Hippocampal formation (tissue), 2 donors: ENCODE measurements around the gene ZDHHC1.
A peak's percentile ranks its signal among the peaks of the same experiment; 100 is the strongest.
"Not testable (repeated sequence)": the region's sequence is repeated elsewhere in the genome, so short reads cannot be mapped to it uniquely, and the experiment has no call there.

ENCODE experiments used
- DNase-seq, 2 donors: peaks; one replicate each; lab custom pipeline; 2025; lab: John Stamatoyannopoulos, UW

Gene ZDHHC1

DNA sequence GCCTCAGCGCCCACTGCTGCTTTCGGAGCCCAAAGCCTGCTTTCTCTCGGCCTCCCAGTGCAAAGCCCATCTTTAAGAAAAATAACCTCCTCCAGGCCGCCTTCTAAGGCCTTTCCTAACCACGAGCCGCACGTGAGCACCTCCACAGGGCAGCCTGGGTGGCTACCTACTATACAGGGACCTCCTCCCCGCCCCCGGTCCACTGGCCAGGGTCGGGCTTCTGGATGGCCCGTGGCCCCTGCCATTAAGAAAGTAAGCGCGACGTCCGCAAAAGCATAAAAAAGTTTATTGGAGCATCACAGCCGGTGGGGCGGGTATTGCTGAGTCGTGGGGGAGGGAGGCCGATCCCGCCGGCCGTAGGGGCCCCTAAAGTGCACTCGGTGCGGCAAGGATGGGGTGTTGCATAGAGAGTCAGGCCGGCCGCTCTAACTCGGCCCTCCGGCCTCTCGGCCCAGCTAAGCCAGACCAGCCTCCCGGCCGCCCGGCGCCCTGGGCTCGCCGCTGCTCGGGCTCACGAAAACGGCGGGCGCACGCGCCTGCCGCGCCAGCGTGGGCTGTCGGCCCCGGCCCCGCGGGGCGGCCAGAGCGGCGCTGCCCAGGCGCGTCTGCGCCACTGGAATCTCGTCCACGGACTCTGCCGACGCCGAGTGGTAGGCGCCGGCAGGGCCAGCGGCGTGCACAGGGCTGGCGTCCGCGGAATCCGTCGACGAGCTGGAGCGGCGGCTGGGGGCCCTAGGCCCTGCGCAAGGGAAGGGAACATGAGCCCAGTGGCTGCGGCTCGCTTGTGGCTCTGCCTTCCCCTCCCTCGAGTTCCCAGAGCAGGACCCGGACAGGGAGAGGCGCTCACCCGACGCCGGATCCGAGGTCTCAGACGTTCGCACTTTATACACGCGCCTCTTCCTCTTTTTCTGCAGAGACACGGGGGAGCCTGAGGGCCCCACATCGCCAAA, 21.8 kb downstream of the ZDHHC1 start:
- DNase-seq: no peak

DNA sequence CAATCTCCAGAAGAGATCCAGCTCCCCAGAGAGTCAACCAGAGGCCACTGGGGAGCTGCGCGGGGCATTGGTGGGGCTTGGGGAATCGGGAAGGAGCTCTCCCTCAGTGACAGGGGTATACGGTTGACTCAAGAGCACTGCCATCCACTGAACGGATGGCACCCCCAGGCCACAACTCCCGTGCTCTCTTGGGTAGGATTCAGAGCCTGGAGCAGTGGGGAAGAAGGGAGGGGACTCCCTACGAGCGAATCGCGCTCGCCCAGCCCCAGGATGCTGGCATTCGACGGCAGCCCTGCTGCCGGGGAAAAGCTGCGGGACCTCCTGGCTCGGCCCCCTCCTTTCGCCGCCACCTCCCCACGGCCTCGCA, 22.5 kb downstream of the ZDHHC1 start:
- no peak for DNase-seq

DNA sequence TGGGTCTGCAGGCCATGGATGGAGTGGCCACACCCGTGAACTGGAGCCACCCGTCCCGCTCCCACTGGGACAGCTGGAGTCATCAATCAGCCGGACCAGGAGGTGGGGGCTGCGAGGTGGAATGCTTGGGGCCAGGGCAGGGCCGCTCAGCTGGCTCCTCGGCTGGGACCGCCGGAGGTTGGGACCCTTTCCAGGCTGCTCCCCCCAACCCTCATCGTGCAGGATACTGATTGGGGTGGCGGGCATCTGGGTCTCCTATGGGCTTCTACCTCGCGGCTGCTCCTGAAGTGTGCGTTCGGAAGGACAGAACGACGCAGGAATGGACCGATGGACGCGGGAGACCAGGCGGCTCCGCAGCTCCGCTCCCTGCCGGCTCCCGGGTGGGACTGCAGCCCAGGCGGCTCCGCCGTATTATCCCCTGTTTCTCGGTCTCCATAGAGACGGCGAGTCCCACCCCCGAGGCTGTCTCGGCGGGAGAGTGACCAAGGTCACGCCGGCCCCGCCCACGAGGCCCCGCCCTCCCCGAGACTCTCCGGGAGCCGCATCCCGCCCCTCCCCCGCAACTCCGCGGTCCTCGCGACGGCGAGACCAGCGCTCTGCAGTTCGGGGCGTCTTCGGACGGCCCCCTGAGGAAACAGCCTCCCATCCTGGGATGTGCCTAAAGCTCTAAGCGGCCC, 23.0 kb downstream of the ZDHHC1 start, which contains the start of gene TPPP3:
TPPP3 (minus strand) TSS at position 388 of the 677 bp plus-strand sequence. CDS start 2,387 bp downstream, outside the sequence.
- DNase-seq: peak; percentile 75 to 86

DNA sequence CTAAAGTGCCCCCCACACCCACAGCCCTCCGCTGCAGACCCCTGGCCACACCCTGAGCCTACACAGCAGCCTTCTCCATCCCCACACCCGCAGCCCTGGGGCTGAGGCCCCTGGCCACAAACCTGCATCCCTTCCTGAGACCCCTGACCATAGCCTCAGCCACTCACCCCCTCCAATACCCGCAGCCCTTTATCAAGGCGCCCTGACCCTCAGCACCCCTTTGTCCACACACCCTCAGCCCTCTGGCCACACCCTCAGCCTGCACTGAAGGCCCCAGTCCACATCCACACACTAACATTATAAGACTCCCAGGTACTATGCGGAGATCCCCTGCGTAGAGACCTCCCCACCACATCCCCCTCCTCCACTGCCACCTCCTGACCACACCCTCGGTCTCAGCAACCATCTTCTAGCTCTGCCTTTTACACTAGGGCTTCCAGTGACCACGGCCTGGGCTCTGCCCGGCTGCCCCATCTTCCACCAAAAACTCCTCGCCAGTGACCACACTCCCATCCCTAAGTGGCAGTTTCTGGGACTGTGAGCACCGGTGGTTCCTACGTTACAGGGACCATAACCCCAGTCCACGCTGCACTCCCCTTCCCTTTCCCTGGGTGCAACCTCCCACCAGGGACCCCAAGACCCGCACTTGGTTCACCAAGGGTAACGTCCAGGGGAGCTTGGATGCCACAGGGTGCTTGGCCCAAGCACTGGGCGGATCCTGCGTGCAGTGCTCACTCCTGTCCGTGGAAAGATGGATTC, 23.8 kb downstream of the ZDHHC1 start:
- DNase-seq: no peak

DNA sequence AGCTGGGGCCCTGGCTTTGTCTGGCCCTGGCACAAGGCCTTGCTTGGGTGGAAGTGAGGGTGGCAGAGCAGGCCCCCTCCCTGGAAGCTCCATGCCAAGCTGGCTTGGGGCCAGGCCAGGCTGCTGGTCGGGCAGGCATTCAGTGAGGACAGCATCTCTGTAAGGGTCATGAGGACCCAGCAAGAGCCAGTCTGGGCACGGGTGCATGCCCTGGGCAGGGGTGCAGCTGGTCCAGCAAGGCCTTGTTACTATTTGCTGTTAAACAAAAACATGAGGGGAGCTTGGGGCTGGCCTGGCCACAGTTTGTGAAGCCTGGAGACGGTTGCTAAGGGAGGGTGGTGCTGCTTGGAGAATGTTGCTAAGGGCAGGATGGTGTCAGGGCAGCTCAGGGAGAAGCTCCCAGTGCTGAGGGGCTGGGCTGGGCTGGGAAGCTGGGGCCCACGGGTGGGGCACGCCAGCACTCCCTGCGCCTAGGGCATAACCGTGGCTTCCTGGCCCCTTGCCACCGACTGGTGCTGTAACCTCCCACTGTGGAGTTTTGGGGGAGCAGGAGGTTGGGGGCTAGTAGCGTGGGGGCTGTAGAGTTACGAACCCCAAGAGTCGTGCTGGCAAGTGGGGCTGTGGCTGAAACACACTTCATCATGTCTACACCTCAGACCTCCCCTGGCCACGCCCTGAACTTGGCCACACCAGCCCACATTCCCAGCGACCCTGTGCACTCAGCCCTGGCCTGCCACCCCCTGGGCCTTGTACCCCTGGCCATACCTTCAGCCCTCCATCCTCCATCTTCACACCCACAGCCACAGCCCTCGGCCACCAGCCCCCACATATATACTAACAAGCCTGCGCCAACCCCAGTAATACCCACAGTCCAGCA, 24.6 kb downstream of the ZDHHC1 start:
- DNase-seq: peak; percentile 96 to 98

DNA sequence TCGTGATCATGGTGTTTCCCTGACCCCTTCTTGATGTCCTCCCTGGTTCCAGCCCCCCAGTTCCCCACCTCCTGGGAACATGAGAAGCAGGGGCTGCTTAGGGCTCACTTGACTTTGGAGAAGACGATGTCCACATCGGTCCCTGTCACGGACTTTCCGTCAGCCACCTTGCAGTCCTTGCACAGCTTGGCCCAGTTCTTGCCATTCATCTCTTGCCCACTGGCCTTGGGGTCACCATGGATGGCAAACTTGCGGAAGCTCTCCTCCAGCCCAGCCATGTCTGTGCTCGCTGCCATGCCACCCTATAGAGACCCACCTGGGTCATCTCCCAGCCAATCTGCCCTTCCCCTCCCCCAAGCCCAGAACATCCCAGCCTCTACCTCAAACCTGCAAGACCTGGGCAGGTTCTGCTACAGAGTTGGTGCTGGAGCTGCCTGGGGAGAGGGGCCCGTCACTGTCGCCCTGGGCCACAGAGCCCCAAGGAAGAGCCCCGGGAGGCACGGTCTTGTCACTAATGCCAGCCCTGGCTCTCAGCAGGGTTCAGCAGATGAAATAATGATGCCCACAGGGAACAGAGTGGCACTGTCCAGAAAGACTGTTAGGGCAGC, 25.4 kb downstream of the ZDHHC1 start:
- no peak for DNase-seq

DNA sequence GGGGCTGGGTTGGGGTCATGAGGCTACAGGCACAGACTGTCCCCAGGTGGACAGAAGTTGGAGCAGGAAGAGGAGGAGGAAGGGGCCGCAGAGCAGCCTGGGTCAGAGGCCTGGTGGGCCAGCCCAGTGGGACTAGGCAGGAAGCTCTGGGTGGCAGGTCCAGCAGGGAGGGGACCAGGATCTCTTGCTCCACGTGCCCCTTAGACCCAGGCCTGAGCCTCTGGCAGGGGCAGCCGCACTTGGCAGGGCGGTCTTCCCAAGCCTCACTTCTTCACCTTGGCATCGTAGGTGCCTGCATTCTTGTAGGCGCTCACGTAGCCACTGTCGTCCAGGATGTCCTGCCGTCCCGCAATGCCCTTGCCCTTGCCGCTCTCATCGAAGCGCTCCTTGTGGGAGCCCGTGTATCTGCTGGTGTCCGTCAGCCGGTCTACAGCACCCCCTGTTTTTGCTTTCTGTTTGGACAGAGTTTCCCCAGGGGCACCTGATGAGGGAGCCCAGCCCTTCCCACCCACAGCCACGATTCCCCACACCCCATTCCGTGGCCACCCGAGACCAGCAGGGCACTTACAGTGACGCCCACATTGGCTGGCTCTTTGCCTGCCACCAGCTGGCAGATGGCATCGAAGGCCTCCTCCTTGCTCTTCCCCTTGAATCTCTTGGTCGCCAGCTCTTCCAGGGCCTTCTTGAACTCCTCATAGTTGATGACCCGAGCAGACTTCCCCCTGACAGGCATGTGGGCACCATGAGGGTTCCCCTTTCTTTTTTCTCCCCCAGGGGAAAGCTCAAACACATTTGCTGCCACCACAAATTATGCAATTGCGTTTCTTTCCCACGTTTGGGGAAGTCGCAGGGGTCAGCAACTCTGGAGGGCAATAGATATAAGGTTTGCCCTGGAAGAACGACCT, 26.1 kb downstream of the ZDHHC1 start:
- peak; percentile 61 to 65 for DNase-seq

DNA sequence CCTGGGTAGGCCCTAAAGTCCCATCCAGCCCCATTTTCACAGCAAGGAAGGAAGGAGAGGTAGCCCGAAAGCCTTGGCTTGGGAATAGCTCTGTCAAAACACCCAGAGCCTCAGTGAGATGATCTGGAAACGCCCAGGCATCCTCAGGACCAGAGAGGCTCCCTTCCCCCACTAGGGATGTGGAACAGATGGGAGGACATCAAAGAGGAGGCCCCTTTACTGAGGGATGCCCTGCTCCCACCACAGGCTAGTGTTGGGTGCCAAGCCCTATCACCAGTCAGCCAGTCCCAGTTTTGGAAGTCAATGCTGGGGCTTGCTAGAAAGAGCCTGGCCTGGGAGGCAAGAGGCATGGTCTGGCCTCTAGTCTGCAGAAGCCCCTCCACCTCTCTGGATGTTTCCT, 27.7 kb downstream of the ZDHHC1 start:
- DNase-seq: no peak

DNA sequence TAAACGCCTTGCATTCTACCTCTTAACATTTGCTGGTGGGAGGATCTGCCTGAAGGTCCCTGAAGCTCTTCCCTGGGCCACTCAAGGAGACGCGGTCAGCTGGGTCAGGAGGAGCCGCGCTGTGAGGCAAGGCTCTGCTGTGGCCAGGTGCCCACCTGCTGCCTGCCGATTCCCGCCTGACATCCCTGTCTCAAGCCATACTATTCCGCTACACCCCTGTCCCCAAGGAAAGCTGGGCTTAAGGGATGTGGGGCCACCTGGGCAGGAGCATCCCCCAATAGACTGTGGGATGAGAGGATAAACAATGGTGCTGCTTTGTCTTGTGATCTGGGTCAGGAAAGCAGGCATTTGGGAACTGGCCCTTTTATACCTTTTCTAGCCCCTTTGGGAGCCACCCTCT, 28.1 kb downstream of the ZDHHC1 start:
- no peak for DNase-seq

DNA sequence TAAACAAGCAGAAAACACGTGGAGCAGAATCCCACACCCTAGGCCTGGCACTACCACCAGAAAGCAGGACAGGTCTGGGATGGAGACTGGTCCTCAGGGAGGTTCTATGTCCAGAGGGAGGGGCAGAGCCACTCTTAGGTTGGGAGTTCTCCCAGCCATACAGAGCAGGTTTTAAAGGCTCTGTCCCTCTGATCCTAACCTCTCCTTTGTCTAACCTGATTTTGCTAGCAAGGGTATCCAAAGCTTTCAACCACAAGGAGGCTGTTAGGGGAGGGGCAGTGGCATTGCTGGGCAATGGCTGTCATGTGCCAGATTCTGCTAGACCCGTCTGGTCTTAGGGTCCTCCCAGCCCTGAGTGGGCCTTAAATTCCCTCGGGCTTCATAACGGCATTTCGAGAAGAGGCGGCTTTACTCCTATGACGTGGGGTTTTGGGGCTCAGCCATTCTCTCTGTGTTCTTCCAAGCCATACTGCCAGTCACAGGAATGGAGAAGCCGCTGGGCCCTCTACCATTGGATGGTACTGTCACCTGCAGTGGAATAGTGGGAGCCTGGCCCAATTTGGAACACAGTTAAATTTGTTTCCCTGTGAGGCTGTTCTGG, 28.7 kb downstream of the ZDHHC1 start:
- no peak for DNase-seq

DNA sequence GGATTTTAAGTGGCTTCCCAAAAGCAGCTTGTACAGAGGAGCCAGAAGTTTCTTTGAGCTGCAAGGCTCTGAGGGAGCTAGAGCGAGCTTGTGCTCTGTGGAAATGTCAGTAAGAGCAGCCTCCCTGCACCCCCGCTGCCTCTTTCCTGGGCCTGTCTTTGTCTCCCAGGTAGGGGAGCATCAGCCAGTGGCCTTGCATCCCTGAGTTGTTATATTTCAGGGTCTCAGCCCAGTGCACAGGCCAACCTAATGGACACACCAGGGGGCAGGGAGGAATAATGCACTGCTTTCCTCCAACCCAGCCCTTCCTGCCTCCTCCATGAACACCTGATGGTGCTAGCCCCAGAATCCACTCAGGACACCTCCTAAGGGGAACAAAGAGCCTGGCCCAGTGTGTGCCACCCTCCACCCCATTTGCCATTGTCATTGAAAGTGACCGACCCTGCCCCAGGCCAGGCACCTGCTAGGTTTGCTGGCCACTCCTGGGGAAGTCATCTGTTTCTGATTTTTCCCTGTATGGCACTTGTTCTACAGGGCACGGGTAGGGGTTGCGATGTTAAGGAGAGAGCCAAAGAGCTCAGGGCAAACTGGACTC, 29.3 kb downstream of the ZDHHC1 start:
- DNase-seq: no peak

DNA sequence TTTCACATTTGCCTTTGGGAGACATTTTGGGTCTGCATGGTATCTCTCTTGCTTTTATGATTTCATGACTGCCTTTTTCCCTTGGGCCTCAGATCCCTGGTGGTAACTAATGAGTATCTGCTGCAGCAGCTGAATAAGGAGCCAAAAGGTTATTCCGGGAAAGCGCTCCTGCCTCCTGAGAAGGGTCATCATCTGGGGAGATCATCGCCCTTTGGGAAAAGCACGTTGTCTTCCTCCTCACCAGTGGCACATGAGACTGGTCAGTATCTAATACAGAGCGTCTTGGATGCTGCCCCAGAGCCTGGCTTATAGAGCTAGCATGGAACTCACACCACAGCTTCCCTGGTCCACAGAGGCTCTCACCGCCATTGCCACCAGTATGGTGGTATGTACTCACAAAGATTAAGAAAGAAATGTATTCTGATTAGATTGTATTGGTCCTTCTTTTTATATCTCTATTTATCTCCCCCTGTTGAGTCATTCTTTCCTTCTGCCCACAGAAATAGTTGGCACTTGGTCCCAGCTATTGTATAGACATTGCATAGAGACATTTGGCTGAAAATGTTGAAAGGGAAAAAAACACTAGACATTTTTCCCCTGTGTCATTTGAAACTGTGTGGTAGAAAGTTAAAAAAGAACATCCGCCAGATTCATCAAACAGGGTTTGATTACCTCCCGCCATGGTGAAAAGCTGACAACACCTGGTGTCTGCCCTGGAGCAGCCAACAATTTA, 31.3 kb downstream of the ZDHHC1 start:
- no peak for DNase-seq

DNA sequence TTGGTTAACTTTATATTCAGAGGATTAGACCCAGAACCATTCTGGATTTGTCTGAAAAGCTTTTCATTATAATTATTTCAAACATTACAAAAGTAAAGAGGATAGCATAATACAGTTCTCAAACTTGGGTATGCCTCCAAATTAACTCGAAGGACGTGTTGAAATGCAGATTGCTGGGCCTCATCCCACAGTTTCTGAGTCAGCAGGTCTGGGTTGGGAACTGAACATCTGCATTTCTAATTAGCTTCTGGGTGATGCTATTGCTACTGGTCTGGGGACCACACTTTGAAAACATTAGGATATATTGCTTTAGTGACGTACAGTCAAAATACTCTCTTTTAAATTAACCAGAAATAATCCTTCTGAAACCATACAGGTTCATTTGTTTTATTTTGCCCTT, 33.0 kb downstream of the ZDHHC1 start:
- DNase-seq: no peak

DNA sequence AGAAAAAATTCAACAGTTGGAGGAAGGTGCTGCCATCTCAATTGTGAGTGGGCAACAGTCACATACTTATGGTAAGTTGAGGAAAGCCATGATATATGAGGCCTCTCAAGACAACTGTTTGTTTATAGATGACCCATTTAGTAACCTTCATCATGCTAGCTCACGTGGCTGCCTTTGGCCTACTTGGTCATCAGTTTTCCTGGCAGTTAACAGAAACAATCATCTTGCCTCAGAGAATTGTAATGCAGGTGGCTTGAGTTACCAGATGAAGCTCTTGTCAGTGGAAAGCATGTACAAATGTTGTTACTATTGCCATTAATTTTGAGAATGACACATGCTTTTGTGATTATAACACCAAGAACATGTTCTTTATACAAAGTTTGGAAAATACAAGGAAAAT, 37.6 kb downstream of the ZDHHC1 start:
- no peak for DNase-seq

DNA sequence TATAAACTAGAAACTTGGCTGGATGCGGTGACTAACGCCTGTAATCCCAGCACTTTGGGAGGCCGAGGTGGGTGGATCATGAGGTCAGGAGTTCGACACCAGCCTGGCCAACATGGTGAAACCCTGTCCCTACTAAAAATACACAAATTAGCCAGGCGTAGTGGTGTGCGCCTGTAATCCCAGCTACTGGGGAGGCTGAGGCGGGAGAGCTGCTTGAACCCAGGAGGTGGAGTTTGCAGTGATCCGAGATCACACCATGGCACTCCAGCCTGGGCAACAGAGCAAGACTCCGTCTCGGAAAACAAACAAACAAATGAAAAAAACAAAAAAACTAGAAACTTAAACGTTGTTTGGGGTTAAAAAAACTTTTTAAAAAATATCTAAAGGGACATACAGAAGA, 40.3 kb downstream of the ZDHHC1 start:
- not testable (repeated sequence) for DNase-seq

DNA sequence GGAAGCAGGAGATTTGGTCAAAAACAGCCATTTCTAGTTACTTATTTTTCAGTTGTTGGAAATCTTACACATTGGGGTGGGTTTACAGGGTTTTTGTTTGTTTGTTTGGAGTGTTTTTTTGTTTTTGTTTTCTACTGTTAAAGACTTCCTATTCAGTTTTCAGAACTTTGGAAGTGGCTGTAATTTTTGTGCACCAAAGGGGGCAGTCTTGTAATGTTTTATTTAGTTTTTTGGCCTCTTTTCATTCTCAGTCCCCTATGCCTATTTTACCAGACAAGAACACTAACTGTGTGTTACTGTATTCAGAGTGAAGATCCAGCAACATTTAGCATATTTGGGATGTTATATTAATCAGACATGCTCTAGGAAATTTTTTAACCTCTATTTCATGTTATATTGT, 43.6 kb downstream of the ZDHHC1 start:
- peak in 1 of 2 donors; percentile 57 for DNase-seq

DNA sequence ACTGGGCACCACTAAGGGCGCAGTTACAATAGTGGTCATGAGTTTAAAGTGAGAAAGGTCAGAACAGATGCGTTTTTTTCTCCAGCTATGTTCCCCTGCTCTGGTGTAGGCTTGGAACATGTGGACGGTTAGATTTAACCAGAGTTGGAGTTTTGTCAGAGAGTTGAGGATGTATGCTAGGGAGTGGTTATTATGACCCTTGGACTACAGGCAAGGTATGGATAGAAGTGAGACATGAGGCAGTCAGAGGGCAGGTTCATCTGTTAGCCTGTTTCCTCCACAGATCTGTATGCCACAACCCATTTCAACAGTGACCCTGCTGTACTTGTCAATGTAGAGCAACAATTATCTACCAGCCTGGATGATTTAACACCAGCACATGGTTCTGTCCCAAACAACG, 45.6 kb downstream of the ZDHHC1 start:
- DNase-seq: no peak

DNA sequence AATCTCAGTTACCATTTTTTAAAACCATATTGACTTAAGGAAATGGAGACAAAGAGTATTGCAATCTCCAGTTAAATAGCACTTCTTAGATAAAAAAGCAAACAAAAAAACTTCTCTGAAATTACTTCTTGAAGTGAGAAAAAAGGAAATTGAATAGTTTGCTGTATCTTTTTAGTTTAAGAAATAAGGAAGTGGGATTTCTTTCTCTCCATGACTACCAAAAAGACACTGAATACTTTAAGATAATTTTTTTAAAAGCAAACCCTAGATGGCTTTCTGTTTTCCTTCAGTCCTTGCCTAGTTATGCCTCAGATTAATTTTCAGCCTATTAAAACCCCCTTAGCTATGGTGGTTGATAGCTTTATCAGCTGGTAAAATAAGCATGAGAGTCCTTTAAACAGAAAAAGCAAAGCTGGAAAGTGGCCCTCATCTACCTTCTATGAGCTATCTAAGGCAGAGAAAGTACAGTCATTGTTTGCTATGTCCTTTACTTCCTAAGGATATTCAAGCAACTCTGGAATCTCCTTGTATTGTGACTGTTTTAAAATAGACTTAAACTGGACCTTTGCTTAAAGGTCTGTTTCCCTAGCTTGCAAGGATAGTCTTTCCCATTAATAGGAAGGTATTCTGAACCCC, 51.6 kb downstream of the ZDHHC1 start:
- no peak for DNase-seq
